B cell (primary cell): ENCODE measurements around the gene MTPN. TPM values are rescaled to one million over a fixed set of nuclear protein-coding genes. Genes with fewer than 3 reads are reported as not detected.

ENCODE experiments used
- ATAC-seq: fragments of 200-7000 bp; cut with Tn5 transposase; one replicate; pipeline ENCODE4 v1.10.0; 2021; ENCODE audit warnings: low read depth, mild to moderate bottlenecking, moderate number of reproducible peaks, moderate library complexity
- CTCF ChIA-PET: fragments of 350-600 bp; sonication (Branson Sonifier 250); formaldehyde crosslinking; loops from one replicate; lab custom pipeline; 2021; ENCODE audit warnings: antibody characterized with exemption, inconsistent platforms; lab: Charles Lee
- POLR2A ChIA-PET: fragments of 350-600 bp; sonication (Branson Sonifier 250); formaldehyde crosslinking; loops from one replicate; lab custom pipeline; 2021; ENCODE audit warnings: antibody characterized with exemption; lab: Charles Lee
- DNase-seq: peaks from one replicate; pipeline ENCODE4 v3.0.0; 2013
- H2AFZ ChIP-seq: 2 replicates; pipeline ENCODE4 v1.6.1; 2012; ENCODE audit warnings: mild to moderate bottlenecking, low read depth, low read length; ENCODE audit not compliant: insufficient read depth, poor library complexity, severe bottlenecking
- H3K27ac ChIP-seq, 2 donors: 1 replicate in 1 of 2; 2 replicates in 1 of 2; pipeline ENCODE4 v1.5.1; 2012 to 2013; ENCODE audit warnings: low read length in 2 of 2, mild to moderate bottlenecking in 2 of 2, moderate library complexity in 1 of 2
- H3K27me3 ChIP-seq, 4 experiments: fragments of 200-600 bp in 1 of 4; sonication (generic) in 1 of 4; replicated peaks in 1 of 4; 1 replicate in 2 of 4; 2 replicates in 2 of 4; pipeline versions ENCODE4 v1.6.1 to v1.7.0; 2013 to 2016; ENCODE audit warnings: low read length in 3 of 4, mild to moderate bottlenecking in 2 of 4, mixed read lengths in 1 of 4, moderate library complexity in 1 of 4; ENCODE audit not compliant: insufficient read depth in 4 of 4, control insufficient read depth in 3 of 4; ENCODE audit errors: control extremely low read depth in 1 of 4
- H3K36me3 ChIP-seq, 2 experiments: replicated peaks in 1 of 2; 1 replicate in 1 of 2; 2 replicates in 1 of 2; pipeline versions ENCODE4 v1.6.1 to v1.7.1; 2013; ENCODE audit warnings: low read length in 1 of 2; ENCODE audit not compliant: insufficient read depth in 2 of 2, control insufficient read depth in 1 of 2; ENCODE audit errors: control extremely low read depth in 1 of 2, extremely low read depth in 1 of 2
- H3K4me1 ChIP-seq, 2 donors: fragments of 200-600 bp in 1 of 2; sonication (generic) in 1 of 2; 1 replicate in 1 of 2; 2 replicates in 1 of 2; pipeline versions ENCODE4 v1.5.1 to v1.6.1; 2013 to 2017; ENCODE audit warnings: low read length in 2 of 2; ENCODE audit not compliant: control insufficient read depth in 2 of 2, insufficient read depth in 2 of 2
- H3K4me2 ChIP-seq: replicated peaks from 2 replicates; pipeline ENCODE3; 2012; ENCODE audit warnings: mild to moderate bottlenecking, low read depth, low read length; ENCODE audit not compliant: poor library complexity, severe bottlenecking
- H3K4me3 ChIP-seq, 5 experiments: fragments of 200-600 bp in 1 of 5; sonication (generic) in 1 of 5; 1 replicate in 3 of 5; 2 replicates in 2 of 5; pipeline versions ENCODE4 v1.5.1 to v1.7.0; 2011 to 2016; ENCODE audit warnings: low read length in 4 of 5, mild to moderate bottlenecking in 4 of 5, low read depth in 2 of 5, control low read depth in 1 of 5, moderate library complexity in 1 of 5; ENCODE audit not compliant: insufficient read depth in 1 of 5; ENCODE audit errors: control extremely low read depth in 1 of 5, extremely low read depth in 1 of 5
- H3K79me2 ChIP-seq: fragments of 200-600 bp; sonication (generic); one replicate; pipeline ENCODE4 v1.6.0; 2016; ENCODE audit warnings: low read length; ENCODE audit not compliant: control insufficient read depth, insufficient read depth
- H3K9ac ChIP-seq: fragments of 200-600 bp; sonication (generic); 2 replicates; pipeline ENCODE4 v1.6.1; 2017; ENCODE audit warnings: mild to moderate bottlenecking, low read length, moderate library complexity
- H3K9me3 ChIP-seq, 3 donors: one replicate each; pipeline versions ENCODE4 v1.6.1 to v1.7.1; 2013; ENCODE audit warnings: low read length in 2 of 3; ENCODE audit not compliant: control insufficient read depth in 2 of 3, insufficient read depth in 1 of 3; ENCODE audit errors: control extremely low read depth in 1 of 3
- H4K20me1 ChIP-seq: 2 replicates; pipeline ENCODE4 v1.6.0; 2012; ENCODE audit warnings: mild to moderate bottlenecking, low read length; ENCODE audit not compliant: insufficient read depth, control insufficient read depth, poor library complexity, severe bottlenecking
- H3K27ac Mint-ChIP-seq: one replicate; pipeline ENCODE4 v1.8.0; 2021; ENCODE audit warnings: mixed read lengths
- H3K27me3 Mint-ChIP-seq: one replicate; pipeline ENCODE4 v1.8.0; 2021; ENCODE audit warnings: mixed read lengths
- H3K4me1 Mint-ChIP-seq: one replicate; pipeline ENCODE4 v1.8.0; 2021; ENCODE audit warnings: mixed read lengths
- H3K4me3 Mint-ChIP-seq: one replicate; pipeline ENCODE4 v1.8.0; 2021; ENCODE audit warnings: mixed read lengths
- H3K9me3 Mint-ChIP-seq: one replicate; pipeline ENCODE4 v1.8.0; 2022; ENCODE audit warnings: mixed read lengths; ENCODE audit not compliant: insufficient read depth
- CTCF ChIP-seq: fragments of 200-600 bp; IDR thresholded peaks from one replicate; pipeline ENCODE4 v1.8.0; 2022; ENCODE audit warnings: antibody characterized with exemption, mild to moderate bottlenecking
- EZH2 ChIP-seq: IDR thresholded peaks from 2 replicates; pipeline ENCODE4 v1.6.1; 2012; ENCODE audit warnings: borderline replicate concordance, low read depth, mild to moderate bottlenecking, moderate library complexity, low read length; ENCODE audit not compliant: insufficient read depth, poor library complexity, severe bottlenecking
- WGBS: methylation state at CpG from one replicate; pipeline ENCODE4 v1.1.5; 2013; ENCODE audit warnings: missing lambda C conversion rate; ENCODE audit not compliant: insufficient coverage; 5-methylcytosine and 5-hydroxymethylcytosine counted together
- intact Hi-C: fragments of 100-400 bp; cut with micrococcal nuclease; formaldehyde crosslinking; loops from one replicate; pipeline ENCODE4 v1.10.0; 2022
- polyA plus RNA-seq: library from polyadenylated mRNA; depleted of rRNA; stranded (reverse); fragments of >200 nt; gene quantifications from 2 replicates; pipeline ENCODE4 v1.2.3, GENCODE V29; 2012
- total RNA-seq, 2 donors: library from RNA; stranded (reverse); fragments of 120-200 nt in 1 of 2; gene quantifications; 1 replicate in 1 of 2; 2 replicates in 1 of 2; pipeline versions ENCODE4 v1.2.3 to v1.2.4, GENCODE V29; 2013 to 2022

MTPN gene
- total and polyA plus RNA-seq, 2 donors (not counting 1 experiment from before 2014, with no cell fraction given), result 60.5 to 115 TPM

GRCh38 chr7:135913404-135913803 is 63.8 kb downstream of the MTPN start:
- no peak for DNase-seq
- no peak for TF ChIP-seq CTCF
- no peak for TF ChIP-seq EZH2
- no peaks in the 10 kb centered on the region for H3K36me3 ChIP-seq
- intact Hi-C loops, result no loop called here
- no peak overlapping the region for H3K4me3 Mint-ChIP-seq
- no peak overlapping the region for H3K9ac ChIP-seq
- no peak overlapping the region for H3K27ac Mint-ChIP-seq
- no peak overlapping the region for H2AFZ ChIP-seq
- POLR2A ChIA-PET, result no interaction called here
- peaks cover 9% of the 10 kb centered on the region for H3K4me1 Mint-ChIP-seq
- no peaks in the 10 kb centered on the region for H3K27me3 Mint-ChIP-seq
- H3K9me3 Mint-ChIP-seq, result no peaks in the 10 kb centered on the region
- H3K9me3 ChIP-seq, result no peaks in the 10 kb centered on the region
- ATAC-seq, result no peak
- no peaks in the 10 kb centered on the region for H4K20me1 ChIP-seq
- H3K27ac ChIP-seq, result no peak overlapping the region
- H3K79me2 ChIP-seq, result no peaks in the 10 kb centered on the region
- H3K27me3 ChIP-seq, result no peaks in the 10 kb centered on the region
- CTCF ChIA-PET, result no interaction called here
- H3K4me3 ChIP-seq, result no peak overlapping the region
- peaks cover 4% of the 10 kb centered on the region in 2 donors for H3K4me1 ChIP-seq
- H3K4me2 ChIP-seq, result no peak overlapping the region
- WGBS, result 100% methylated on average over 1 of the region's 2 CpGs

- Histone ChIP-seq H3K4me1 (no peaks in the 10 kb centered on the region), H3K4me2 (no peak overlapping the region), H3K36me3 (no peaks in the 10 kb centered on the region), H3K9ac (no peak overlapping the region), H4K20me1 (no peaks in the 10 kb centered on the region), H3K9me3 (no peaks in the 10 kb centered on the region), H3K27me3 (no peaks in the 10 kb centered on the region), H3K79me2 (no peaks in the 10 kb centered on the region), H3K27ac (no peak overlapping the region), H3K4me3 (no peak overlapping the region), H2AFZ (no peak overlapping the region)
- no peak for ATAC-seq
- DNase-seq, result no peak
- TF ChIP-seq CTCF, result no peak
- no peak for TF ChIP-seq EZH2
- 96% methylated on average over 3 of the region's 3 CpGs for WGBS
- H3K4me1 Mint-ChIP-seq, result no peaks in the 10 kb centered on the region
- ChIA-PET CTCF (no interaction called here), POLR2A (no interaction called here)
- no peak overlapping the region for H3K27ac Mint-ChIP-seq
- H3K27me3 Mint-ChIP-seq, result no peaks in the 10 kb centered on the region
- H3K9me3 Mint-ChIP-seq, result no peaks in the 10 kb centered on the region
- intact Hi-C loops, result no loop called here
- H3K4me3 Mint-ChIP-seq, result no peak overlapping the region
These were observed 66.1 kb downstream of the MTPN start for GRCh38 chr7:135911099-135911498.
